Lower lobe of right lung (tissue), 2 donors: Measurements from ENCODE around the gene TECR. TPM values are rescaled to one million over a fixed set of nuclear protein-coding genes. Genes with fewer than 3 reads are reported as not detected.
A peak's percentile ranks its signal among the peaks of the same experiment; 100 is the strongest.
"Not testable (repeated sequence)": the region's sequence is repeated elsewhere in the genome, so short reads cannot be mapped to it uniquely, and the experiment has no call there.

ENCODE experiments used
- ATAC-seq, 2 donors: fragments of 200-7000 bp; cut with Tn5 transposase; one replicate each; pipeline ENCODE4 v1.9.1; 2020 to 2022; ENCODE audit warnings: mild to moderate bottlenecking in 2 of 2, moderate library complexity in 2 of 2
- DNase-seq: peaks from one replicate; pipeline ENCODE4 v3.0.0-alpha.2; 2020
- H3K27ac ChIP-seq: fragments of 200-600 bp; one replicate; pipeline ENCODE4 v1.8.0; 2022
- H3K27me3 ChIP-seq: fragments of 200-600 bp; one replicate; pipeline ENCODE4 v1.8.0; 2022; ENCODE audit warnings: low read depth
- H3K36me3 ChIP-seq: fragments of 200-600 bp; one replicate; pipeline ENCODE4 v1.8.0; 2022; ENCODE audit warnings: mild to moderate bottlenecking
- H3K4me1 ChIP-seq: fragments of 200-600 bp; one replicate; pipeline ENCODE4 v1.8.0; 2022
- H3K4me3 ChIP-seq: fragments of 200-600 bp; one replicate; pipeline ENCODE4 v1.8.0; 2022; ENCODE audit warnings: mild to moderate bottlenecking
- H3K9me3 ChIP-seq: fragments of 200-600 bp; one replicate; pipeline ENCODE4 v1.8.0; 2022
- CTCF ChIP-seq: fragments of 200-600 bp; IDR thresholded peaks from one replicate; pipeline ENCODE4 v1.8.0; 2022; ENCODE audit warnings: antibody characterized with exemption, mild to moderate bottlenecking
- intact Hi-C: fragments of 100-400 bp; cut with DNase I; formaldehyde crosslinking; loops from one replicate; pipeline ENCODE4 v1.11.0; 2022
- total RNA-seq: library from RNA; stranded (reverse); fragmentation: NEBNext Ultra II Directional; extraction: Animal tissue kit (Norgen Biotek cat#: 25700); gene quantifications from one replicate; pipeline ENCODE4 v1.2.1, GENCODE V29; 2021
- donor health status: DM: no; HTN: yes; CAD: no; lungs with severe emphysema.

TECR gene
- total RNA-seq, 1 donor from 2014 or later = 127 TPM

DNA sequence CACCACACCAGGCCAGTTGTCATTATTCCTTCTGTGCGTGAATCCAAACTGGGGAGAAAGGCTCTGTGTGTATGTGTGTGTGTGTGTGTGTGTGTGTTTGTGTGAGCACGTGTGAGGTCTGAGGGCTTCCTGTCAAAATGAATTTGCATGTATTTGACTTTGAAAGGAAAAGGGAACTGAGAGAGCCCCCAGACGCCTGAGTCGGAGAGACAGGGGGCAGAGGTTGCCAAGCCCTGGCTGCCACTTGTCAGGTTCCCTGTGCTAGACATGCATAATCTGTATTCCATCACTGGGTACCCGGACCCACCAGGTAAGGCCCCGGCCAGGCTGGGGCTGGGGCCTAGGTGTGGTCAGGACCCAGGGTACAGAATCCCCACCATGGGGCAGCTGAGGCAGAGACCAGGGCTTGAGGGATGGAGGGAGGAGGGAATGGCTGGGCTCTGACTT, 53.5 kb downstream of the TECR start, which contains the start of gene CLEC17A:
Gene CLEC17A, plus strand, starts transcription at position 191 of the 447 bp plus-strand sequence. Its CDS starts 77 bp downstream, at position 268.
- DNase-seq (no peak), ATAC-seq (no peak)
- intact Hi-C loops = no loop called here
- no peak within 1 kb of the TSS for H3K4me3 ChIP-seq
- no peaks in the 10 kb centered on the region for H3K4me1 ChIP-seq
- no peaks in the 10 kb centered on the region for H3K27me3 ChIP-seq
- no peak within 1 kb of the TSS for H3K27ac ChIP-seq
- H3K36me3 ChIP-seq = no peaks in the 10 kb centered on the region
- no peaks in the 10 kb centered on the region for H3K9me3 ChIP-seq
- no peak for TF ChIP-seq CTCF

GRCh38 chr19:14584372-14584771, 55.0 kb downstream of the TECR start:
- H3K4me1 ChIP-seq, H3K27ac ChIP-seq, DNase-seq, H3K4me3 ChIP-seq, H3K36me3 ChIP-seq, intact Hi-C loops, ATAC-seq, H3K9me3 ChIP-seq, H3K27me3 ChIP-seq: not testable (repeated sequence)

DNA sequence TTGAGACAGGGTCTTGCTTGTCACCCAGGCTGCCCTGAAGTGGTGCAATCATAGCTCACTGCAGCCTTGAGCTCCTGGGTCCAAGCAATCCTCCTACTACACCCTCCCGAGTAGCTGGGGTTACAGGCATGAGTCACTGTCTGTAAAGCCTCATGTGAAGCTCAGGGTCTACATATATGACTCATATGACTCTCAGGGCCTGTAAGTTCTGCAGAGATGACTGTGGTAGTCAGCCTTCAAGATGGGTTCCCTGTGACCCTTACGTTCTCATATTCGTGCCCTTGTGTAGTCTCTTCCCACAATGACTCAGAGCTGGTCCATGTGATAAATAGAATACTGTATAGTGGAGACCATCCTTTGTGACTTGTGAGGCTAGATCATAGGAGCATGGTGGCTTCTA, 55.8 kb downstream of the TECR start:
- H3K9me3 ChIP-seq, H3K27me3 ChIP-seq, intact Hi-C loops, H3K27ac ChIP-seq, H3K4me1 ChIP-seq, H3K4me3 ChIP-seq, H3K36me3 ChIP-seq, DNase-seq: not testable (repeated sequence)
- ATAC-seq = peak in 1 of 2 donors; percentile 37

DNA sequence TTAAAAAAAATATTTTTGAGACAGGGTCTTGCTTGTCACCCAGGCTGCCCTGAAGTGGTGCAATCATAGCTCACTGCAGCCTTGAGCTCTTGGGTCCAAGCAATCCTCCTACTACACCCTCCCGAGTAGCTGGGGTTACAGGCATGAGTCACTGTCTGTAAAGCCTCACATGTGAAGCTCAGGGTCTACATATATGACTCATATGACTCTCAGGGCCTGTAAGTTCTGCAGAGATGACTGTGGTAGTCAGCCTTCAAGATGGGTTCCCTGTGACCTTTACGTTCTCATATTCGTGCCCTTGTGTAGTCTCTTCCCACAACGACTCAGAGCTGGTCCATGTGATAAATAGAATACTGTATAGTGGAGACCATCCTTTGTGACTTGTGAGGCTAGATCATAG, 60.0 kb downstream of the TECR start:
- intact Hi-C loops, H3K27ac ChIP-seq, H3K36me3 ChIP-seq, H3K4me1 ChIP-seq, H3K27me3 ChIP-seq, DNase-seq, H3K4me3 ChIP-seq, ATAC-seq, H3K9me3 ChIP-seq: not testable (repeated sequence)

DNA sequence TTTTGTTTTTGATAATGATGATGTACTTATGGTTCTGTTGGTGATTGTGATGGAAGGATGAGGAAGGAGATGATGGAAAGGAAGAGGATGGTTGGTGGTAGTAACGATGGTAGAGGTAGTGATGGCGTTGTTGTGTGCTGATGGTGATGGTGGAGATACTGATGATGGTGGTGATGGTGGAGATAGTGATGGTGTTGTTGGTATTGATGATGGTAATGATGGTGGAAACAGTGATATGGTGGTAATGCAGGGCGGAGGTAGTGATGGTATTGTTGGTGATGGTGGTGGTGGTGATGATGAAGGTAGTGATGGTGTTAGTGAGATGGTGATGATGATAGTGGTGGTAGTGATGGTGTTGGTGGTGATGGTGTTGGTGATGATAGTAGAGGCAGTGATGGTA, 66.2 kb downstream of the TECR start:
- no peak overlapping the region for H3K27ac ChIP-seq
- no peaks in the 10 kb centered on the region for H3K36me3 ChIP-seq

DNA sequence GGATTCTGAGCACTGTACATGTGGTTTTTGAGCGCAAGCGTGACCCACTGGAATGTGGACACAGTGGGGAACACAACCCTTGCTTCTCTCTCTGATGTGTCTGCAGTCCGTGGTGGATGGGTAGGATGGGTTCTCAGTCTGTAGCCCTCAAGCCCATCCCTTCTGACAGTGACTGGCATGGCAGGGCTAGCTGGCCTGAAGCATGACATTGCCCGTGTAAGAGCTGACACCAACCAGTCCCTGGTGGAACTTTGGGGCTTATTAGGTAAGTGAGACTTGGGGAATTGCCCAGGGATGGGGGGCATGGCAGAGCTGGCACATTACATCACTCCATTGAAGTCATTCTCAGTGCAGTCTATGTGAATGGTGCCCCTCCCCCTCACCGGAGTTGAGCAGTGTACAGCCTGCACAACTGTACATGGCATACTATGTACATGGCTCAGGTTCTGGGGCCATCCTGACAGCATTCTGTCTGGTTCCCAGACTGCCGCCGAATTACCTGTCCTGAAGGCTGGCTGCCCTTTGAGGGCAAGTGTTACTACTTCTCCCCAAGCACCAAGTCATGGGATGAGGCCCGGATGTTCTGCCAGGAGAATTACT, 70.3 kb downstream of the TECR start:
- H3K9me3 ChIP-seq = peaks cover 6% of the 10 kb centered on the region
- no peaks in the 10 kb centered on the region for H3K4me1 ChIP-seq
- intact Hi-C loops = no loop called here
- TF ChIP-seq CTCF = no peak
- DNase-seq = no peak
- H3K4me3 ChIP-seq = no peak overlapping the region
- H3K27ac ChIP-seq = no peak overlapping the region
- no peaks in the 10 kb centered on the region for H3K36me3 ChIP-seq
- ATAC-seq = no peak
- H3K27me3 ChIP-seq = no peaks in the 10 kb centered on the region

More for the DNA sequence above, 66.2 kb downstream of the TECR start:
- Histone ChIP-seq H3K27me3 (no peaks in the 10 kb centered on the region), H3K4me3 (no peak overlapping the region), H3K9me3 (no peaks in the 10 kb centered on the region), H3K4me1 (no peaks in the 10 kb centered on the region)
- no peak for DNase-seq
- no peak for TF ChIP-seq CTCF
- intact Hi-C loops = no loop called here
- ATAC-seq = no peak

DNA sequence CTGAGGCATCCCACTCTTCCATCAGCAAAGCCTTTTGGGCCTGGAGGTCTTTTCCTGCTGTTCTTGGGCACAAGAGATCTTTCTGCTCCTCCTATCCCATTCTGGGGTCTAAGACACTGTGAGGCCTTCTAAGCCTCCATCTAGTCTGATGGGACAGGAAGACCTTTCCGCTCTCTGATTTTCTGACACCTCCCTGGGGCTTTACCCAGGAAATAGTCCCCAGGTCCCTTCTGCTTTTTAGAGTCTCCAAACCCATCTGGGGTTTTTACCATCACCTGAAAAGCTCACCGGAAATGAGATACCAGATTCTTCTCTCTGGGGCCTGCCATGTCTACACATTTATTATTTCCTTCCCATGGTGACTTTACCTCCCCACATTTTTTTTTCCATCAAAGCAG, 74.6 kb downstream of the TECR start:
- Histone ChIP-seq H3K4me3 (no peak overlapping the region), H3K27me3 (no peaks in the 10 kb centered on the region), H3K27ac (no peak overlapping the region), H3K9me3 (peaks cover 6% of the 10 kb centered on the region), H3K4me1 (no peaks in the 10 kb centered on the region), H3K36me3 (no peaks in the 10 kb centered on the region)
- DNase-seq = no peak
- TF ChIP-seq CTCF = no peak
- ATAC-seq = no peak
- intact Hi-C loops = no loop called here
